IMR-90 (cell line): Measurements from ENCODE around the gene CAMTA1. TPM values are rescaled to one million over a fixed set of nuclear protein-coding genes. Genes with fewer than 3 reads are reported as not detected.

Source experiments
- ATAC-seq: fragments of 200-7000 bp; cut with Tn5 transposase; 2 replicates; pipeline ENCODE4 v1.9.1; 2020; ENCODE audit warnings: low read depth, mild to moderate bottlenecking, moderate library complexity
- BruUV-seq: library from RNA; stranded (reverse); fragments of 400-500 nt; replicated peaks from 2 replicates; lab custom pipeline; 2021; lab: Mats Ljungman, UMichigan
- CTCF ChIA-PET: fragments of 300-600 bp; formaldehyde crosslinking; extraction: SDS; loops from one replicate; lab custom pipeline; 2021; ENCODE audit warnings: antibody characterized with exemption; lab: Yijun Ruan, JAX
- POLR2A ChIA-PET: fragments of 300-600 bp; sonication (Branson Sonifier 250); formaldehyde crosslinking; loops from one replicate; lab custom pipeline; 2022; ENCODE audit warnings: antibody characterized with exemption; ENCODE audit not compliant: unreplicated experiment; lab: Charles Lee
- DNase-seq: peaks from one replicate; pipeline ENCODE4 v3.0.0; 2013
- H2AFZ ChIP-seq: replicated peaks from 2 replicates; pipeline ENCODE3; 2013; ENCODE audit warnings: low read length, mild to moderate bottlenecking; ENCODE audit not compliant: poor library complexity
- H2AK5ac ChIP-seq: 2 replicates; pipeline ENCODE4 v1.6.1; 2013; ENCODE audit warnings: low read depth, low read length, inconsistent platforms
- H2AK9ac ChIP-seq: replicated peaks from 2 replicates; pipeline ENCODE3; 2013; ENCODE audit warnings: mild to moderate bottlenecking, low read depth, low read length, moderate library complexity; ENCODE audit not compliant: poor library complexity
- H2BK120ac ChIP-seq: 2 replicates; pipeline ENCODE4 v1.6.1; 2013; ENCODE audit warnings: low read depth, low read length, inconsistent platforms
- H2BK15ac ChIP-seq: 3 replicates; pipeline ENCODE4 v1.6.1; 2013; ENCODE audit warnings: low read depth, low read length, inconsistent platforms
- H2BK20ac ChIP-seq: 2 replicates; pipeline ENCODE4 v1.6.1; 2013; ENCODE audit warnings: low read depth, mild to moderate bottlenecking, inconsistent platforms, low read length, moderate library complexity
- H2BK5ac ChIP-seq: 2 replicates; pipeline ENCODE4 v1.6.1; 2013; ENCODE audit warnings: mild to moderate bottlenecking, low read depth, low read length, inconsistent platforms; ENCODE audit not compliant: poor library complexity, severe bottlenecking
- H3K14ac ChIP-seq: replicated peaks from 2 replicates; pipeline ENCODE4 v1.6.1; 2013; ENCODE audit warnings: low read depth, low read length, inconsistent platforms
- H3K18ac ChIP-seq: 2 replicates; pipeline ENCODE4 v1.6.1; 2013; ENCODE audit warnings: low read depth, low read length, control low read depth
- H3K23ac ChIP-seq: 2 replicates; pipeline ENCODE4 v1.6.1; 2013; ENCODE audit warnings: low read depth, low read length, inconsistent platforms
- H3K27ac ChIP-seq: 2 replicates; pipeline ENCODE4 v1.5.1; 2013; ENCODE audit warnings: mild to moderate bottlenecking, control low read depth, low read length; ENCODE audit not compliant: insufficient read depth
- H3K27me3 ChIP-seq: 2 replicates; pipeline ENCODE4 v1.6.1; 2013; ENCODE audit warnings: low read length; ENCODE audit not compliant: control insufficient read depth, insufficient read depth
- H3K36me3 ChIP-seq: 2 replicates; pipeline ENCODE4 v1.6.1; 2013; ENCODE audit warnings: low read length, mixed read lengths; ENCODE audit not compliant: control insufficient read depth, insufficient read depth
- H3K4ac ChIP-seq: 2 replicates; pipeline ENCODE4 v1.6.1; 2013; ENCODE audit warnings: low read depth, low read length, inconsistent platforms
- H3K4me1 ChIP-seq: 2 replicates; pipeline ENCODE4 v1.6.1; 2013; ENCODE audit warnings: low read length, mixed read lengths; ENCODE audit not compliant: control insufficient read depth, insufficient read depth
- H3K4me2 ChIP-seq: 2 replicates; pipeline ENCODE4 v1.6.1; 2013; ENCODE audit warnings: low read depth, mild to moderate bottlenecking, control low read depth, low read length, moderate library complexity
- H3K4me3 ChIP-seq: 2 replicates; pipeline ENCODE4 v1.5.1; 2013; ENCODE audit warnings: low read depth, mild to moderate bottlenecking, control low read depth, low read length, moderate library complexity; ENCODE audit not compliant: insufficient read depth
- H3K56ac ChIP-seq: 2 replicates; pipeline ENCODE4 v1.6.1; 2013; ENCODE audit warnings: low read length, inconsistent platforms; ENCODE audit not compliant: insufficient read depth; ENCODE audit errors: extremely low read depth
- H3K79me1 ChIP-seq, 2 experiments: 2 replicates each; pipeline ENCODE4 v1.6.1; 2013; ENCODE audit warnings: low read length in 2 of 2, inconsistent platforms in 1 of 2, low read depth in 1 of 2
- H3K9ac ChIP-seq: 2 replicates; pipeline ENCODE4 v1.6.1; 2013; ENCODE audit warnings: low read depth, low read length, control low read depth
- H3K9me1 ChIP-seq: 2 replicates; pipeline ENCODE4 v1.6.1; 2013; ENCODE audit warnings: low read length, inconsistent platforms; ENCODE audit not compliant: insufficient read depth
- H3K9me3 ChIP-seq: 2 replicates; pipeline ENCODE4 v1.6.1; 2013; ENCODE audit warnings: low read length; ENCODE audit not compliant: control insufficient read depth, insufficient read depth
- H4K20me1 ChIP-seq: 2 replicates; pipeline ENCODE4 v1.6.1; 2013; ENCODE audit warnings: low read length, inconsistent platforms; ENCODE audit not compliant: insufficient read depth
- H4K5ac ChIP-seq: 2 replicates; pipeline ENCODE4 v1.6.1; 2013; ENCODE audit warnings: mild to moderate bottlenecking, low read depth, low read length, control low read depth
- H4K8ac ChIP-seq, 2 experiments: 2 replicates each; pipeline ENCODE4 v1.6.1; 2013; ENCODE audit warnings: low read depth in 2 of 2, low read length in 2 of 2, control low read depth in 1 of 2, inconsistent platforms in 1 of 2
- H4K91ac ChIP-seq: 2 replicates; pipeline ENCODE4 v1.6.1; 2013; ENCODE audit warnings: low read depth, low read length, inconsistent platforms; ENCODE audit not compliant: insufficient read depth
- FOS ChIP-seq: fragments of 150-350 bp; IDR thresholded peaks from 2 replicates; pipeline ENCODE4 v1.6.1; 2016; ENCODE audit warnings: low read depth, low read length
- RCOR1 ChIP-seq: IDR thresholded peaks from 2 replicates; pipeline ENCODE4 v1.6.1; 2012; ENCODE audit warnings: mild to moderate bottlenecking, low read length, improper control_type of control experiment; ENCODE audit not compliant: insufficient replicate concordance
- WGBS, 2 experiments: methylation state at CpG; one replicate each; pipeline versions ENCODE4 v1.1.5 to v1.1.7; 2013; ENCODE audit warnings: missing lambda C conversion rate in 2 of 2; ENCODE audit not compliant: insufficient read length in 1 of 2; ENCODE audit errors: extremely low coverage in 2 of 2; 5-methylcytosine and 5-hydroxymethylcytosine counted together
- dilution Hi-C: fragments of 300-500 bp; cut with HindIII; formaldehyde crosslinking; loops from one replicate; pipeline ENCODE4 v1.14.3; 2018; ENCODE audit warnings: low sequenced_read_pairs; ENCODE audit not compliant: unreplicated experiment
- in situ Hi-C: fragments of 300-500 bp; cut with MboI; formaldehyde crosslinking; loops from 3 replicates; pipeline ENCODE4 v1.14.3; 2019; ENCODE audit warnings: low sequenced_read_pairs, inconsistent platforms, mixed read lengths
- intact Hi-C: fragments of 100-400 bp; cut with micrococcal nuclease; formaldehyde crosslinking; loops from 2 replicates; pipeline ENCODE4 v1.10.0; 2022
- polyA plus RNA-seq, 3 experiments: library from polyadenylated mRNA; depleted of rRNA; stranded (reverse); fragments of >200 nt; gene quantifications; 2 replicates each; pipeline ENCODE4 v1.2.3, GENCODE V29; 2012; ENCODE audit warnings: low replicate concordance in 1 of 3
- total RNA-seq: library from RNA; depleted of rRNA; stranded (reverse); fragments of >200 nt; gene quantifications from 2 replicates; pipeline ENCODE4 v1.2.3, GENCODE V29; 2012
- TF ChIP-seq, protein P1 (sequence below): fragments of 150-350 bp; IDR thresholded peaks from 2 replicates; pipeline ENCODE4 v1.6.1; 2016; ENCODE audit warnings: low read depth, mild to moderate bottlenecking, low read length, moderate library complexity, borderline replicate concordance

The CAMTA1 gene
- total and polyA plus RNA-seq, 2 of the 4 experiments (the other 2 are of a cell fraction), result 35.5 to 74.3 TPM

DNA sequence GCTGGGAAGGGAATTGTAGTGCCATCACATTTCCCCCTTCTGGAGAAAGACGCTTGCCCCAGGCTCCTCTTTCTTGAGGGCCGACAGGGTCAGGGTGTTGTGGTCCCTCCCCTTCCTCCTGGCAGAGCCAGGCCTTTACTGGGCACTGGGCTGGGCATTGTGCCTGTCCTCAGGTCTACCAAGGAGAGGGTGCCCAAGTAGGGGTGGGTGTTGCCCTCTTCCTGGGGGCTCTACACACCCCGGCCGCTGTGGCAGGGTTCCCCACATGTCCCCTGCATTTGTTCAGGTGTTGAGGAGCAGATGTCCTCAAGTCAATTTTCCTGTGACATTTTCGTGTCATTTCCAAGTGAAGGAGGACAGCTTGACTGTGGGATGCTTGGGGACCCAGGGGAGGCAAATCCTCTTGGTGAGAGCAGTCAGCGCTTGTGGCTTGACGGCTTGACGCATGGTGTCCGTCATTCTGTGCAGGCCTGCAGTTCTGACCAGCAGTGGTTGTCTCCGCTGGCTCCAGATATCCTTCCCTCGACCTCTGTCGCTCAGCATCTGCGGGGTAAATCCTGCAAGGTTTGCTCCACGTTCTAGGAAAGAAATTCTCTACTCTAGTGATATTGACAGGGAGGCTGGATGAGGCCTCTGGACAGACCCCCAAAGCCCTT is 804.0 kb downstream of the CAMTA1 start:
- Histone ChIP-seq H2BK15ac (no peak overlapping the region), H4K20me1 (no peaks in the 10 kb centered on the region), H3K56ac (no peak overlapping the region), H2AK9ac (no peak overlapping the region), H4K91ac (no peak overlapping the region), H3K9me1 (no peaks in the 10 kb centered on the region), H3K9me3 (no peaks in the 10 kb centered on the region), H3K4ac (no peak overlapping the region), H3K14ac (no peak overlapping the region), H2AFZ (no peak overlapping the region), H4K8ac (no peak overlapping the region), H2BK120ac (no peak overlapping the region), H3K27me3 (peaks cover 23% of the 10 kb centered on the region), H2AK5ac (no peak overlapping the region), H2BK20ac (no peak overlapping the region), H3K9ac (no peak overlapping the region), H3K4me3 (no peak overlapping the region), H4K5ac (no peak overlapping the region), H3K36me3 (no peaks in the 10 kb centered on the region), H3K79me1 (no peaks in the 10 kb centered on the region), H3K4me1 (no peaks in the 10 kb centered on the region), H3K18ac (no peak overlapping the region), H3K4me2 (no peak overlapping the region), H3K27ac (no peak overlapping the region), H3K23ac (no peak overlapping the region), H2BK5ac (no peak overlapping the region)
- dilution Hi-C loops (no loop called here), in situ Hi-C loops (no loop called here), intact Hi-C loops (no loop called here)
- TF ChIP-seq, protein P1, sequence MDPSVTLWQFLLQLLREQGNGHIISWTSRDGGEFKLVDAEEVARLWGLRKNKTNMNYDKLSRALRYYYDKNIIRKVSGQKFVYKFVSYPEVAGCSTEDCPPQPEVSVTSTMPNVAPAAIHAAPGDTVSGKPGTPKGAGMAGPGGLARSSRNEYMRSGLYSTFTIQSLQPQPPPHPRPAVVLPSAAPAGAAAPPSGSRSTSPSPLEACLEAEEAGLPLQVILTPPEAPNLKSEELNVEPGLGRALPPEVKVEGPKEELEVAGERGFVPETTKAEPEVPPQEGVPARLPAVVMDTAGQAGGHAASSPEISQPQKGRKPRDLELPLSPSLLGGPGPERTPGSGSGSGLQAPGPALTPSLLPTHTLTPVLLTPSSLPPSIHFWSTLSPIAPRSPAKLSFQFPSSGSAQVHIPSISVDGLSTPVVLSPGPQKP, result no peak
- TF ChIP-seq RCOR1 (no peak), FOS (no peak)
- CTCF ChIA-PET, result no interaction called here
- ATAC-seq, result no peak
- DNase-seq, result no peak
- WGBS, 2 experiments, result 90% methylated on average over 2 of the region's 14 CpGs; no CpG with 5 or more reads in 1 of the 2 experiments
- POLR2A ChIA-PET, result no interaction called here
- BruUV-seq, result no TSS peak
